GM21825 (cell line): ENCODE measurements around the gene RAI1.

Experiments used
- ATAC-seq: cut with Tn5 transposase; IDR thresholded peaks from one replicate; pipeline ENCODE4 v1.9.1; 2021; ENCODE audit warnings: mild to moderate bottlenecking, moderate library complexity; ENCODE audit not compliant: unreplicated experiment

RAI1 gene

GRCh38 chr17:17837966-17838962, 157.0 kb downstream of the RAI1 start:
- no peak for ATAC-seq

GRCh38 chr17:17839791-17840707, 158.8 kb downstream of the RAI1 start:
- ATAC-seq, result peak; percentile 41

- no peak for ATAC-seq
Measured at GRCh38 chr17:17840751-17841591, 159.7 kb downstream of the RAI1 start.

- no peak for ATAC-seq
Measured at GRCh38 chr17:17841601-17842025, 160.4 kb downstream of the RAI1 start.

GRCh38 chr17:17842111-17842876, 161.0 kb downstream of the RAI1 start:
- no peak for ATAC-seq

- no peak for ATAC-seq
Measured at GRCh38 chr17:17843096-17843495, 161.8 kb downstream of the RAI1 start.

GRCh38 chr17:17844079-17844478, 162.8 kb downstream of the RAI1 start:
- ATAC-seq, result no peak

GRCh38 chr17:17844500-17844899, 163.2 kb downstream of the RAI1 start:
- ATAC-seq, result no peak

GRCh38 chr17:17845046-17845775, 164.0 kb downstream of the RAI1 start:
- no peak for ATAC-seq

- no peak for ATAC-seq
Measured at GRCh38 chr17:17846003-17846402, 164.7 kb downstream of the RAI1 start.

GRCh38 chr17:17846645-17847044, 165.4 kb downstream of the RAI1 start:
- no peak for ATAC-seq

GRCh38 chr17:17847118-17847689, 165.9 kb downstream of the RAI1 start:
- ATAC-seq, result no peak

GRCh38 chr17:17847726-17848125, 166.5 kb downstream of the RAI1 start:
- no peak for ATAC-seq

- ATAC-seq, result no peak
Measured at GRCh38 chr17:17848311-17849082, 167.2 kb downstream of the RAI1 start.

GRCh38 chr17:17849147-17849820, 168.0 kb downstream of the RAI1 start:
- peak; percentile 39 for ATAC-seq

- ATAC-seq, result no peak
Measured at GRCh38 chr17:17849845-17850373, 168.7 kb downstream of the RAI1 start.
